IPS-15b (cell line): ENCODE results near the gene ABCB6.

Experiments
- H3K27me3 ChIP-seq: one replicate; pipeline ENCODE4 v1.6.1; 2013; ENCODE audit warnings: low read length; ENCODE audit not compliant: control insufficient read depth, insufficient read depth
- H3K36me3 ChIP-seq: one replicate; pipeline ENCODE4 v1.6.1; 2013; ENCODE audit warnings: low read length; ENCODE audit not compliant: control insufficient read depth, insufficient read depth
- H3K4me1 ChIP-seq: one replicate; pipeline ENCODE4 v1.6.1; 2013; ENCODE audit warnings: mild to moderate bottlenecking, low read length; ENCODE audit not compliant: control insufficient read depth, insufficient read depth
- H3K4me3 ChIP-seq: one replicate; pipeline ENCODE4 v1.5.1; 2013; ENCODE audit warnings: low read depth, low read length
- H3K9ac ChIP-seq: one replicate; pipeline ENCODE4 v1.6.1; 2013; ENCODE audit warnings: low read depth, mild to moderate bottlenecking, low read length
- H3K9me3 ChIP-seq: one replicate; pipeline ENCODE4 v1.6.1; 2013; ENCODE audit warnings: mild to moderate bottlenecking, low read length; ENCODE audit not compliant: control insufficient read depth, insufficient read depth

ABCB6 gene

GRCh38 chr2:219197388-219197787, 21.4 kb downstream of the ABCB6 start:
- H3K9ac ChIP-seq: no peak overlapping the region
- H3K4me3 ChIP-seq: no peak overlapping the region
- no peaks in the 10 kb centered on the region for H3K27me3 ChIP-seq
- H3K9me3 ChIP-seq: no peaks in the 10 kb centered on the region
- H3K36me3 ChIP-seq: no peaks in the 10 kb centered on the region
- H3K4me1 ChIP-seq: no peaks in the 10 kb centered on the region

GRCh38 chr2:219186754-219187456, 31.9 kb downstream of the ABCB6 start:
- Histone ChIP-seq H3K4me1 (no peaks in the 10 kb centered on the region), H3K9me3 (no peaks in the 10 kb centered on the region), H3K9ac (no peak overlapping the region), H3K27me3 (no peaks in the 10 kb centered on the region), H3K4me3 (no peak overlapping the region), H3K36me3 (peaks cover 11% of the 10 kb centered on the region)

GRCh38 chr2:219184121-219184520, 34.6 kb downstream of the ABCB6 start:
- Histone ChIP-seq H3K9me3 (no peaks in the 10 kb centered on the region), H3K36me3 (peaks cover 30% of the 10 kb centered on the region), H3K27me3 (no peaks in the 10 kb centered on the region), H3K9ac (no peak overlapping the region), H3K4me1 (no peaks in the 10 kb centered on the region), H3K4me3 (no peak overlapping the region)

GRCh38 chr2:219183151-219183772, 35.5 kb downstream of the ABCB6 start:
- H3K4me3 ChIP-seq: no peak overlapping the region
- peaks cover 30% of the 10 kb centered on the region for H3K36me3 ChIP-seq
- H3K27me3 ChIP-seq: no peaks in the 10 kb centered on the region
- H3K9me3 ChIP-seq: no peaks in the 10 kb centered on the region
- H3K4me1 ChIP-seq: no peaks in the 10 kb centered on the region
- no peak overlapping the region for H3K9ac ChIP-seq

GRCh38 chr2:219182331-219183150, 36.2 kb downstream of the ABCB6 start:
- H3K36me3 ChIP-seq: peaks cover 30% of the 10 kb centered on the region

GRCh38 chr2:219181531-219181930, 37.2 kb downstream of the ABCB6 start:
- Histone ChIP-seq H3K36me3 (peaks cover 30% of the 10 kb centered on the region), H3K9ac (no peak overlapping the region), H3K4me3 (no peak overlapping the region), H3K4me1 (no peaks in the 10 kb centered on the region), H3K9me3 (no peaks in the 10 kb centered on the region), H3K27me3 (no peaks in the 10 kb centered on the region)

More at GRCh38 chr2:219182331-219183150, 36.2 kb downstream of the ABCB6 start:
- Histone ChIP-seq H3K4me3 (no peak overlapping the region), H3K4me1 (no peaks in the 10 kb centered on the region), H3K9ac (no peak overlapping the region), H3K9me3 (no peaks in the 10 kb centered on the region), H3K27me3 (no peaks in the 10 kb centered on the region)

- Histone ChIP-seq H3K9me3 (no peaks in the 10 kb centered on the region), H3K9ac (no peak overlapping the region), H3K4me3 (no peak overlapping the region), H3K4me1 (no peaks in the 10 kb centered on the region), H3K36me3 (peaks cover 30% of the 10 kb centered on the region), H3K27me3 (no peaks in the 10 kb centered on the region)
Observed at GRCh38 chr2:219180961-219181360, 37.8 kb downstream of the ABCB6 start.

GRCh38 chr2:219179601-219180465, 38.9 kb downstream of the ABCB6 start:
- Histone ChIP-seq H3K9ac (no peak overlapping the region), H3K4me1 (no peaks in the 10 kb centered on the region), H3K27me3 (no peaks in the 10 kb centered on the region), H3K36me3 (peaks cover 30% of the 10 kb centered on the region), H3K4me3 (no peak overlapping the region), H3K9me3 (no peaks in the 10 kb centered on the region)

- Histone ChIP-seq H3K9ac (no peak overlapping the region), H3K4me3 (peak overlapping the region; percentile 90), H3K36me3 (peaks cover 32% of the 10 kb centered on the region), H3K27me3 (no peaks in the 10 kb centered on the region), H3K4me1 (no peaks in the 10 kb centered on the region), H3K9me3 (no peaks in the 10 kb centered on the region)
Observed at GRCh38 chr2:219178377-219179175, 40.2 kb downstream of the ABCB6 start.

GRCh38 chr2:219177552-219178376, 41.0 kb downstream of the ABCB6 start, which contains the start of gene RETREG2:
TSS of gene RETREG2 (plus strand) at chr2:219178275. CDS start at chr2:219178353, 78 bp downstream.
- H3K36me3 ChIP-seq: peaks cover 32% of the 10 kb centered on the region

More at GRCh38 chr2:219177552-219178376, 41.0 kb downstream of the ABCB6 start, which contains the start of gene RETREG2:
- Histone ChIP-seq H3K9ac (peak within 1 kb of the TSS; percentile 38), H3K27me3 (no peaks in the 10 kb centered on the region), H3K4me1 (no peaks in the 10 kb centered on the region), H3K9me3 (no peaks in the 10 kb centered on the region), H3K4me3 (peak within 1 kb of the TSS; percentile 90)
